Measurements from ENCODE around the gene AIG1. TPM values are rescaled to one million over a fixed set of nuclear protein-coding genes. Genes with fewer than 3 reads are reported as not detected.
"Not testable (repeated sequence)": the region's sequence is repeated elsewhere in the genome, so short reads cannot be mapped to it uniquely, and the experiment has no call there.

Gene AIG1
- total RNA-seq: 9.8 TPM

- Histone ChIP-seq H3K27me3 (ENCODE audit: insufficient read depth, low read length) (no peaks in the 10 kb centered on the region), H3K4me3 (ENCODE audit: low read length) (peak within 1 kb of the TSS; percentile 66), H3K9me3 (ENCODE audit: low read depth, low read length) (no peaks in the 10 kb centered on the region), H3K4me1 (ENCODE audit: insufficient read depth, low read length) (peaks cover 11% of the 10 kb centered on the region)
These were observed at the start of gene AIG1 for GRCh38 chr6:143060806-143061596. Gene AIG1 (plus strand): TSS chr6:143060889. CDS start chr6:143060926, 37 bp downstream.

GRCh38 chr6:143014764-143015163 lies 45.9 kb upstream of the AIG1 start:
- no peak overlapping the region for H3K4me3 ChIP-seq (ENCODE audit: low read length)
- H3K27me3 ChIP-seq (ENCODE audit: insufficient read depth, low read length): no peaks in the 10 kb centered on the region
- no peaks in the 10 kb centered on the region for H3K4me1 ChIP-seq (ENCODE audit: insufficient read depth, low read length)
- no peaks in the 10 kb centered on the region for H3K9me3 ChIP-seq (ENCODE audit: low read depth, low read length)

- Histone ChIP-seq H3K9me3 (ENCODE audit: low read depth, low read length) (no peaks in the 10 kb centered on the region), H3K4me1 (ENCODE audit: insufficient read depth, low read length) (no peaks in the 10 kb centered on the region), H3K4me3 (ENCODE audit: low read length) (no peak overlapping the region), H3K27me3 (ENCODE audit: insufficient read depth, low read length) (no peaks in the 10 kb centered on the region)
These were observed 45.4 kb upstream of the AIG1 start for GRCh38 chr6:143015300-143015706.

- no peaks in the 10 kb centered on the region for H3K27me3 ChIP-seq (ENCODE audit: insufficient read depth, low read length)
- H3K9me3 ChIP-seq (ENCODE audit: low read depth, low read length): no peaks in the 10 kb centered on the region
- no peaks in the 10 kb centered on the region for H3K4me1 ChIP-seq (ENCODE audit: insufficient read depth, low read length)
- no peak overlapping the region for H3K4me3 ChIP-seq (ENCODE audit: low read length)
These were observed 41.7 kb upstream of the AIG1 start for GRCh38 chr6:143018955-143019354.

GRCh38 chr6:143020862-143021261 lies 39.8 kb upstream of the AIG1 start:
- not testable (repeated sequence) for H3K4me3 ChIP-seq (ENCODE audit: low read length); H3K27me3 ChIP-seq (ENCODE audit: insufficient read depth, low read length); H3K9me3 ChIP-seq (ENCODE audit: low read depth, low read length); H3K4me1 ChIP-seq (ENCODE audit: insufficient read depth, low read length)

- H3K9me3 ChIP-seq (ENCODE audit: low read depth, low read length): no peaks in the 10 kb centered on the region
- no peaks in the 10 kb centered on the region for H3K4me1 ChIP-seq (ENCODE audit: insufficient read depth, low read length)
- no peaks in the 10 kb centered on the region for H3K27me3 ChIP-seq (ENCODE audit: insufficient read depth, low read length)
- no peak overlapping the region for H3K4me3 ChIP-seq (ENCODE audit: low read length)
These were observed 39.1 kb upstream of the AIG1 start for GRCh38 chr6:143021543-143021942.

GRCh38 chr6:143022587-143022986 lies 38.1 kb upstream of the AIG1 start:
- Histone ChIP-seq H3K9me3 (ENCODE audit: low read depth, low read length) (no peaks in the 10 kb centered on the region), H3K27me3 (ENCODE audit: insufficient read depth, low read length) (no peaks in the 10 kb centered on the region), H3K4me3 (ENCODE audit: low read length) (no peak overlapping the region), H3K4me1 (ENCODE audit: insufficient read depth, low read length) (no peaks in the 10 kb centered on the region)

- no peaks in the 10 kb centered on the region for H3K4me1 ChIP-seq (ENCODE audit: insufficient read depth, low read length)
- H3K4me3 ChIP-seq (ENCODE audit: low read length): no peak overlapping the region
- H3K27me3 ChIP-seq (ENCODE audit: insufficient read depth, low read length): no peaks in the 10 kb centered on the region
- H3K9me3 ChIP-seq (ENCODE audit: low read depth, low read length): no peaks in the 10 kb centered on the region
These were observed 37.0 kb upstream of the AIG1 start for GRCh38 chr6:143023695-143024094.

- no peaks in the 10 kb centered on the region for H3K9me3 ChIP-seq (ENCODE audit: low read depth, low read length)
- no peaks in the 10 kb centered on the region for H3K27me3 ChIP-seq (ENCODE audit: insufficient read depth, low read length)
- H3K4me1 ChIP-seq (ENCODE audit: insufficient read depth, low read length): no peaks in the 10 kb centered on the region
- no peak overlapping the region for H3K4me3 ChIP-seq (ENCODE audit: low read length)
These were observed 35.7 kb upstream of the AIG1 start for GRCh38 chr6:143024977-143025376.

GRCh38 chr6:143026696-143027449 lies 33.8 kb upstream of the AIG1 start:
- no peaks in the 10 kb centered on the region for H3K4me1 ChIP-seq (ENCODE audit: insufficient read depth, low read length)
- no peaks in the 10 kb centered on the region for H3K9me3 ChIP-seq (ENCODE audit: low read depth, low read length)
- H3K27me3 ChIP-seq (ENCODE audit: insufficient read depth, low read length): no peaks in the 10 kb centered on the region
- H3K4me3 ChIP-seq (ENCODE audit: low read length): no peak overlapping the region

GRCh38 chr6:143034689-143035334 lies 25.9 kb upstream of the AIG1 start:
- Histone ChIP-seq H3K4me3 (ENCODE audit: low read length) (no peak overlapping the region), H3K27me3 (ENCODE audit: insufficient read depth, low read length) (peaks cover 10% of the 10 kb centered on the region), H3K9me3 (ENCODE audit: low read depth, low read length) (no peaks in the 10 kb centered on the region), H3K4me1 (ENCODE audit: insufficient read depth, low read length) (no peaks in the 10 kb centered on the region)

- H3K9me3 ChIP-seq (ENCODE audit: low read depth, low read length): no peaks in the 10 kb centered on the region
- no peak overlapping the region for H3K4me3 ChIP-seq (ENCODE audit: low read length)
- peaks cover 10% of the 10 kb centered on the region for H3K27me3 ChIP-seq (ENCODE audit: insufficient read depth, low read length)
- H3K4me1 ChIP-seq (ENCODE audit: insufficient read depth, low read length): no peaks in the 10 kb centered on the region
These were observed 23.2 kb upstream of the AIG1 start for GRCh38 chr6:143037470-143037869.

GRCh38 chr6:143038833-143039232 lies 21.9 kb upstream of the AIG1 start:
- H3K4me1 ChIP-seq (ENCODE audit: insufficient read depth, low read length): no peaks in the 10 kb centered on the region
- no peaks in the 10 kb centered on the region for H3K9me3 ChIP-seq (ENCODE audit: low read depth, low read length)
- no peak overlapping the region for H3K4me3 ChIP-seq (ENCODE audit: low read length)
- H3K27me3 ChIP-seq (ENCODE audit: insufficient read depth, low read length): peaks cover 10% of the 10 kb centered on the region

GRCh38 chr6:143039548-143039947 lies 21.1 kb upstream of the AIG1 start:
- Histone ChIP-seq H3K4me1 (ENCODE audit: insufficient read depth, low read length) (no peaks in the 10 kb centered on the region), H3K4me3 (ENCODE audit: low read length) (no peak overlapping the region), H3K9me3 (ENCODE audit: low read depth, low read length) (no peaks in the 10 kb centered on the region), H3K27me3 (ENCODE audit: insufficient read depth, low read length) (peaks cover 10% of the 10 kb centered on the region)

GRCh38 chr6:143040018-143040417 lies 20.7 kb upstream of the AIG1 start:
- no peak overlapping the region for H3K4me3 ChIP-seq (ENCODE audit: low read length)

More at GRCh38 chr6:143040018-143040417, 20.7 kb upstream of the AIG1 start:
- H3K4me1 ChIP-seq (ENCODE audit: insufficient read depth, low read length): no peaks in the 10 kb centered on the region
- H3K27me3 ChIP-seq (ENCODE audit: insufficient read depth, low read length): peaks cover 12% of the 10 kb centered on the region
- no peaks in the 10 kb centered on the region for H3K9me3 ChIP-seq (ENCODE audit: low read depth, low read length)

Measured in mononuclear cell (primary cell).